OCI-LY3 (cell line): Measurements from ENCODE around the gene ELANE.

Experiments used
- H2AFZ ChIP-seq: fragments of 200-600, 300-600 bp; shearing (Covaris generic); 2 replicates; pipeline ENCODE4 v1.6.0; 2014; ENCODE audit warnings: antibody characterized with exemption, low read depth, low read length
- H3K27ac ChIP-seq: fragments of 200-600, 300-600 bp; sonication (generic); 2 replicates; pipeline ENCODE4 v1.5.1; 2014; ENCODE audit warnings: mild to moderate bottlenecking, low read length, moderate library complexity, mixed read lengths
- H3K27me3 ChIP-seq: fragments of 200-600, 300-600 bp; sonication (generic); 2 replicates; pipeline ENCODE4 v1.6.1; 2014; ENCODE audit warnings: low read depth, low read length, mixed read lengths
- H3K36me3 ChIP-seq: fragments of 200-600, 300-600 bp; sonication (generic); replicated peaks from 2 replicates; pipeline ENCODE3; 2014; ENCODE audit warnings: low read depth, low read length, mixed read lengths
- H3K4me1 ChIP-seq: fragments of 300-600, 200-600 bp; sonication (generic); 2 replicates; pipeline ENCODE4 v1.6.1; 2014; ENCODE audit warnings: low read length, mixed read lengths
- H3K4me2 ChIP-seq: fragments of 200-600, 300-600 bp; sonication (generic); 2 replicates; pipeline ENCODE4 v1.6.1; 2014; ENCODE audit warnings: low read length, mixed read lengths
- H3K4me3 ChIP-seq: fragments of 300-600, 200-600 bp; sonication (generic); 2 replicates; pipeline ENCODE4 v1.5.1; 2014; ENCODE audit warnings: antibody characterized with exemption, mild to moderate bottlenecking, low read length, moderate library complexity
- H3K79me2 ChIP-seq: fragments of 300-600, 200-600 bp; shearing (Covaris generic); 2 replicates; pipeline ENCODE4 v1.6.1; 2014; ENCODE audit warnings: mild to moderate bottlenecking, low read length, mixed read lengths
- H3K9ac ChIP-seq: fragments of 300-600, 200-600 bp; shearing (Covaris generic); 2 replicates; pipeline ENCODE4 v1.6.0; 2014; ENCODE audit warnings: mild to moderate bottlenecking, low read length, moderate library complexity
- H3K9me3 ChIP-seq: fragments of 200-600, 300-600 bp; shearing (Covaris generic); 2 replicates; pipeline ENCODE4 v1.6.1; 2014; ENCODE audit warnings: low read length, mixed read lengths; ENCODE audit not compliant: insufficient read depth
- H4K20me1 ChIP-seq: fragments of 200-600, 300-600 bp; sonication (generic); 2 replicates; pipeline ENCODE4 v1.6.1; 2016; ENCODE audit warnings: low read length, mixed read lengths; ENCODE audit not compliant: insufficient read depth
- EZH2phosphoT487 ChIP-seq: fragments of 200-600 bp; shearing (Covaris generic); IDR thresholded peaks from 2 replicates; pipeline ENCODE4 v1.6.1; 2018; ENCODE audit warnings: antibody characterized with exemption, mixed run types, low read depth
- TF ChIP-seq, protein P1 (sequence below): fragments of 200-600, 300-600 bp; sonication (generic); IDR thresholded peaks from 2 replicates; pipeline ENCODE4 v1.5.1; 2014; ENCODE audit warnings: antibody characterized with exemption, low read length, low read depth

ELANE gene

GRCh38 chr19:825897-826644 is 26.0 kb upstream of the ELANE start:
- Histone ChIP-seq H3K36me3 (no peaks in the 10 kb centered on the region), H3K79me2 (no peaks in the 10 kb centered on the region), H2AFZ (no peak overlapping the region), H3K9me3 (no peaks in the 10 kb centered on the region), H3K27me3 (peaks cover 9% of the 10 kb centered on the region; the same call in 1 of the 2 replicates), H3K4me3 (no peak overlapping the region), H3K4me1 (peaks cover 18% of the 10 kb centered on the region), H3K4me2 (no peak overlapping the region), H3K9ac (no peak overlapping the region), H3K27ac (no peak overlapping the region), H4K20me1 (no peaks in the 10 kb centered on the region)
- TF ChIP-seq, protein P1, sequence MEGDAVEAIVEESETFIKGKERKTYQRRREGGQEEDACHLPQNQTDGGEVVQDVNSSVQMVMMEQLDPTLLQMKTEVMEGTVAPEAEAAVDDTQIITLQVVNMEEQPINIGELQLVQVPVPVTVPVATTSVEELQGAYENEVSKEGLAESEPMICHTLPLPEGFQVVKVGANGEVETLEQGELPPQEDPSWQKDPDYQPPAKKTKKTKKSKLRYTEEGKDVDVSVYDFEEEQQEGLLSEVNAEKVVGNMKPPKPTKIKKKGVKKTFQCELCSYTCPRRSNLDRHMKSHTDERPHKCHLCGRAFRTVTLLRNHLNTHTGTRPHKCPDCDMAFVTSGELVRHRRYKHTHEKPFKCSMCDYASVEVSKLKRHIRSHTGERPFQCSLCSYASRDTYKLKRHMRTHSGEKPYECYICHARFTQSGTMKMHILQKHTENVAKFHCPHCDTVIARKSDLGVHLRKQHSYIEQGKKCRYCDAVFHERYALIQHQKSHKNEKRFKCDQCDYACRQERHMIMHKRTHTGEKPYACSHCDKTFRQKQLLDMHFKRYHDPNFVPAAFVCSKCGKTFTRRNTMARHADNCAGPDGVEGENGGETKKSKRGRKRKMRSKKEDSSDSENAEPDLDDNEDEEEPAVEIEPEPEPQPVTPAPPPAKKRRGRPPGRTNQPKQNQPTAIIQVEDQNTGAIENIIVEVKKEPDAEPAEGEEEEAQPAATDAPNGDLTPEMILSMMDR = no peak
- TF ChIP-seq EZH2phosphoT487 = no peak

DNA sequence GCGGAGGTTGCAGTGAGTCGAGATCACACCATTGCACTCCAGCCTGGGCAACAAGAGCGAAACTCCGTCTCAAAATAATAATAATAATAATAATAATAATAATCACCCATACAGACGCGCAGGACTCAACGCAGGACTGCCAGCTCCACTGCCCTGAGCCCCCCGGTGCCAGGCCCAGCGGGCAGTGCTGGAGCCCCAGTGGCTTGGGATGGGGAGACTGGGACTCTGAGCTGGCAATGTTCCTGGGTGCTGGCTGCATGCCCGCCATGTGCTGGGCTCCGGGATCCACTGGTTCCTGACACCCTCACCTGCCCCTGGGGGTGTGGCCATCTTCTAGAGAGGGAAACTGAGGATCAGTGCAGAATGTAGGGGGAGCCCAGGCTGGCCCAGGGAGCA is 24.8 kb upstream of the ELANE start:
- Histone ChIP-seq H3K27me3 (peaks cover 20% of the 10 kb centered on the region), H3K4me1 (peaks cover 26% of the 10 kb centered on the region), H3K4me2 (peak overlapping the region; percentile 9; the same call in 1 of the 2 replicates), H3K27ac (no peak overlapping the region), H3K4me3 (no peak overlapping the region), H3K9me3 (no peaks in the 10 kb centered on the region), H4K20me1 (no peaks in the 10 kb centered on the region), H2AFZ (no peak overlapping the region), H3K36me3 (no peaks in the 10 kb centered on the region), H3K9ac (no peak overlapping the region), H3K79me2 (no peaks in the 10 kb centered on the region)
- TF ChIP-seq, protein P1 = no peak
- TF ChIP-seq EZH2phosphoT487 = no peak

GRCh38 chr19:827710-828321 is 24.3 kb upstream of the ELANE start, which contains the start of gene AZU1:
Gene AZU1 (plus strand): TSS chr19:827837. CDS start chr19:827847, 10 bp downstream.
- H3K4me1 ChIP-seq = peaks cover 26% of the 10 kb centered on the region
- H4K20me1 ChIP-seq = no peaks in the 10 kb centered on the region
- H3K9ac ChIP-seq = no peak within 1 kb of the TSS
- no peak within 1 kb of the TSS for H2AFZ ChIP-seq
- no peak within 1 kb of the TSS for H3K4me3 ChIP-seq
- H3K9me3 ChIP-seq = no peaks in the 10 kb centered on the region
- H3K27ac ChIP-seq = no peak within 1 kb of the TSS
- no peaks in the 10 kb centered on the region for H3K79me2 ChIP-seq
- TF ChIP-seq, protein P1 = no peak
- TF ChIP-seq EZH2phosphoT487 = no peak
- no peaks in the 10 kb centered on the region for H3K36me3 ChIP-seq
- H3K4me2 ChIP-seq = peak within 1 kb of the TSS; percentile 9; the same call in 1 of the 2 replicates
- H3K27me3 ChIP-seq = peaks cover 21% of the 10 kb centered on the region

DNA sequence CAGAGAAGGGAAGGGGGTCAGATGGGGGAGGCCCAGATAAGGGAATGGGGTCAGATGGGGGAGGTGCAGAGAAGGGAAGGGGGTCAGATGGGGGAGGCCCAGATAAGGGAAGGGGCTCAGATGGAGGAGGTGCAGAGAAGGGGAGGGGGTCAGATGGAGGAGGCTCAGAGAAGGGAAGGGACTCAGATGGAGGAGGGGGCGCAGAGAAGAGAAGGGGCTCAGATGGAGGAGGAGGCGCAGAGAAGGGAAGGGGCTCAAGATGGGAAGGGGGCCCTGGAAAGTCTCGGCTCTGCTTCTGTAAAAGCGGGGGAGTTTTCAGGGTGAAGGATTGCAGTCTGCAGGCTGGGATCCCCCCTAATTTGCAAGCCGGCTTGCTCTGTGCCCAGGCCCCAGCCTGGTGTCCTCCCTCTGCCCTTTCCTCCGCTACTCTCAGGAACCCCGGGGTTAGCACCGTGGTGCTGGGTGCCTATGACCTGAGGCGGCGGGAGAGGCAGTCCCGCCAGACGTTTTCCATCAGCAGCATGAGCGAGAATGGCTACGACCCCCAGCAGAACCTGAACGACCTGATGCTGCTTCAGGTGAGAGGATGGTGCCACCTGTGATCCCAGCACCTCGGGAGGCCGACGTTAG is 22.9 kb upstream of the ELANE start:
- TF ChIP-seq, protein P1 = no peak
- TF ChIP-seq EZH2phosphoT487 = no peak
- Histone ChIP-seq H4K20me1 (no peaks in the 10 kb centered on the region), H3K27ac (no peak overlapping the region), H3K36me3 (no peaks in the 10 kb centered on the region), H3K79me2 (no peaks in the 10 kb centered on the region), H3K4me2 (peak overlapping the region; percentile 58), H3K4me1 (peaks cover 26% of the 10 kb centered on the region), H3K4me3 (peak overlapping the region; percentile 41; the same call in 1 of the 2 replicates), H3K9ac (no peak overlapping the region), H3K9me3 (no peaks in the 10 kb centered on the region), H2AFZ (no peak overlapping the region), H3K27me3 (peaks cover 21% of the 10 kb centered on the region)
